ENCODE results near the gene TMEM151B.
"Not testable (repeated sequence)": the region's sequence is repeated elsewhere in the genome, so short reads cannot be mapped to it uniquely, and the experiment has no call there.

The TMEM151B gene

GRCh38 chr6:44316481-44316880 is 46.2 kb downstream of the TMEM151B start:
- FAIRE-seq: no peak
- TF ChIP-seq POLR2AphosphoS5 (IDR thresholded peaks at IDR 0.05; ENCODE audit: low read depth, low read length): no peak
- TF ChIP-seq POU2F2 (IDR thresholded peaks at IDR 0.05; ENCODE audit: low read depth, low read length): no peak
- TF ChIP-seq POLR2A (IDR thresholded peaks at IDR 0.05; ENCODE audit: low read depth, low read length): no peak
- TF ChIP-seq TAF1 (IDR thresholded peaks at IDR 0.05; ENCODE audit: low read depth, low read length): no peak
- TF ChIP-seq SPI1 (IDR thresholded peaks at IDR 0.05; ENCODE audit: low read depth, low read length): no peak
- no peak for TF ChIP-seq PAX5 (IDR thresholded peaks at IDR 0.05; ENCODE audit: insufficient read depth, low read length, severe bottlenecking)

GRCh38 chr6:44317136-44317631 is 46.9 kb downstream of the TMEM151B start:
- not testable (repeated sequence) for DNase-seq (ENCODE audit: insufficient read length, low spot score); FAIRE-seq

More at GRCh38 chr6:44316481-44316880, 46.2 kb downstream of the TMEM151B start:
- DNase-seq (ENCODE audit: insufficient read length, low spot score): no peak

- FAIRE-seq (no peak), DNase-seq (ENCODE audit: insufficient read length, low spot score) (no peak)
- TF ChIP-seq POLR2AphosphoS5 (IDR thresholded peaks at IDR 0.05; ENCODE audit: low read depth, low read length): no peak
- no peak for TF ChIP-seq SPI1 (IDR thresholded peaks at IDR 0.05; ENCODE audit: low read depth, low read length)
- no peak for TF ChIP-seq TAF1 (IDR thresholded peaks at IDR 0.05; ENCODE audit: low read depth, low read length)
Measured at GRCh38 chr6:44321210-44321609, 51.0 kb downstream of the TMEM151B start.

- TF ChIP-seq SPI1 (IDR thresholded peaks at IDR 0.05; ENCODE audit: low read depth, low read length) (no peak), TAF1 (IDR thresholded peaks at IDR 0.05; ENCODE audit: low read depth, low read length) (no peak), POLR2AphosphoS5 (IDR thresholded peaks at IDR 0.05; ENCODE audit: low read depth, low read length) (no peak), PAX5 (IDR thresholded peaks at IDR 0.05; ENCODE audit: insufficient read depth, low read length, severe bottlenecking) (no peak), POU2F2 (IDR thresholded peaks at IDR 0.05; ENCODE audit: low read depth, low read length) (no peak), POLR2A (IDR thresholded peaks at IDR 0.05; ENCODE audit: low read depth, low read length) (no peak)
- FAIRE-seq (no peak), DNase-seq (ENCODE audit: insufficient read length, low spot score) (no peak)
Measured at GRCh38 chr6:44327096-44327495, 56.8 kb downstream of the TMEM151B start.

GRCh38 chr6:44327760-44328159 is 57.5 kb downstream of the TMEM151B start:
- no peak for DNase-seq (ENCODE audit: insufficient read length, low spot score)
- TF ChIP-seq POLR2AphosphoS5 (IDR thresholded peaks at IDR 0.05; ENCODE audit: low read depth, low read length): no peak
- TF ChIP-seq PAX5 (IDR thresholded peaks at IDR 0.05; ENCODE audit: insufficient read depth, low read length, severe bottlenecking): no peak
- no peak for TF ChIP-seq TAF1 (IDR thresholded peaks at IDR 0.05; ENCODE audit: low read depth, low read length)
- no peak for FAIRE-seq

GRCh38 chr6:44328203-44328602 is 58.0 kb downstream of the TMEM151B start:
- FAIRE-seq; DNase-seq (ENCODE audit: insufficient read length, low spot score): not testable (repeated sequence)

GRCh38 chr6:44329858-44330257 is 59.6 kb downstream of the TMEM151B start:
- no peak for FAIRE-seq
- TF ChIP-seq POLR2AphosphoS5 (IDR thresholded peaks at IDR 0.05; ENCODE audit: low read depth, low read length) (no peak), PAX5 (IDR thresholded peaks at IDR 0.05; ENCODE audit: insufficient read depth, low read length, severe bottlenecking) (no peak), POLR2A (IDR thresholded peaks at IDR 0.05; ENCODE audit: low read depth, low read length) (no peak), POU2F2 (IDR thresholded peaks at IDR 0.05; ENCODE audit: low read depth, low read length) (no peak), SPI1 (IDR thresholded peaks at IDR 0.05; ENCODE audit: low read depth, low read length) (no peak), TAF1 (IDR thresholded peaks at IDR 0.05; ENCODE audit: low read depth, low read length) (no peak)
- no peak for DNase-seq (ENCODE audit: insufficient read length, low spot score)

GRCh38 chr6:44332585-44332984 is 62.3 kb downstream of the TMEM151B start:
- DNase-seq (ENCODE audit: insufficient read length, low spot score) (no peak), FAIRE-seq (no peak)

GRCh38 chr6:44333273-44333919 is 63.1 kb downstream of the TMEM151B start:
- no peak for FAIRE-seq
- DNase-seq (ENCODE audit: insufficient read length, low spot score): no peak
- TF ChIP-seq POLR2A (IDR thresholded peaks at IDR 0.05; ENCODE audit: low read depth, low read length) (no peak), POU2F2 (IDR thresholded peaks at IDR 0.05; ENCODE audit: low read depth, low read length) (no peak), PAX5 (IDR thresholded peaks at IDR 0.05; ENCODE audit: insufficient read depth, low read length, severe bottlenecking) (no peak), POLR2AphosphoS5 (IDR thresholded peaks at IDR 0.05; ENCODE audit: low read depth, low read length) (no peak), TAF1 (IDR thresholded peaks at IDR 0.05; ENCODE audit: low read depth, low read length) (no peak), SPI1 (IDR thresholded peaks at IDR 0.05; ENCODE audit: low read depth, low read length) (no peak)

More at GRCh38 chr6:44332585-44332984, 62.3 kb downstream of the TMEM151B start:
- TF ChIP-seq POU2F2 (IDR thresholded peaks at IDR 0.05; ENCODE audit: low read depth, low read length) (no peak), SPI1 (IDR thresholded peaks at IDR 0.05; ENCODE audit: low read depth, low read length) (no peak), PAX5 (IDR thresholded peaks at IDR 0.05; ENCODE audit: insufficient read depth, low read length, severe bottlenecking) (no peak), TAF1 (IDR thresholded peaks at IDR 0.05; ENCODE audit: low read depth, low read length) (no peak), POLR2AphosphoS5 (IDR thresholded peaks at IDR 0.05; ENCODE audit: low read depth, low read length) (no peak)

- no peak for FAIRE-seq
- no peak for DNase-seq (ENCODE audit: insufficient read length, low spot score)
- no peak for TF ChIP-seq PAX5 (IDR thresholded peaks at IDR 0.05; ENCODE audit: insufficient read depth, low read length, severe bottlenecking)
Measured at GRCh38 chr6:44333942-44334341, 63.7 kb downstream of the TMEM151B start.

- DNase-seq (ENCODE audit: insufficient read length, low spot score) (no peak), FAIRE-seq (no peak)
- TF ChIP-seq PAX5 (IDR thresholded peaks at IDR 0.05; ENCODE audit: insufficient read depth, low read length, severe bottlenecking): no peak
- TF ChIP-seq POLR2AphosphoS5 (IDR thresholded peaks at IDR 0.05; ENCODE audit: low read depth, low read length): no peak
- TF ChIP-seq POLR2A (IDR thresholded peaks at IDR 0.05; ENCODE audit: low read depth, low read length): no peak
- no peak for TF ChIP-seq POU2F2 (IDR thresholded peaks at IDR 0.05; ENCODE audit: low read depth, low read length)
- TF ChIP-seq SPI1 (IDR thresholded peaks at IDR 0.05; ENCODE audit: low read depth, low read length): no peak
- no peak for TF ChIP-seq TAF1 (IDR thresholded peaks at IDR 0.05; ENCODE audit: low read depth, low read length)
Measured at GRCh38 chr6:44335631-44336030, 65.4 kb downstream of the TMEM151B start.
